G401 (cell line): ENCODE results near the gene EPPIN. TPM values are rescaled to one million over a fixed set of nuclear protein-coding genes. Genes with fewer than 3 reads are reported as not detected.
"Not testable (repeated sequence)": the region's sequence is repeated elsewhere in the genome, so short reads cannot be mapped to it uniquely, and the experiment has no call there.

Experiments used
- DNase-seq: peaks from one replicate; pipeline ENCODE4 v3.0.0-alpha.2; 2015; ENCODE audit warnings: low spot score
- in situ Hi-C: cut with HindIII; loops from 2 replicates; pipeline ENCODE4 v1.10.0; 2016; ENCODE audit warnings: low sequenced_read_pairs, mixed read lengths
- total RNA-seq: library from RNA; depleted of rRNA; stranded (reverse); fragments of >200 nt; shearing (Covaris generic); gene quantifications from 2 replicates; pipeline ENCODE4 v1.2.3, GENCODE V29; 2014; rRNA removed

The EPPIN gene
- total RNA-seq: not detected in 2 replicates

- in situ Hi-C loops: no loop called here
- DNase-seq: no peak
Measured at GRCh38 chr20:45547206-45547770, at the start of gene EPPIN. Gene EPPIN (minus strand): TSS chr20:45547401. CDS start chr20:45547357, 44 bp downstream.

DNA sequence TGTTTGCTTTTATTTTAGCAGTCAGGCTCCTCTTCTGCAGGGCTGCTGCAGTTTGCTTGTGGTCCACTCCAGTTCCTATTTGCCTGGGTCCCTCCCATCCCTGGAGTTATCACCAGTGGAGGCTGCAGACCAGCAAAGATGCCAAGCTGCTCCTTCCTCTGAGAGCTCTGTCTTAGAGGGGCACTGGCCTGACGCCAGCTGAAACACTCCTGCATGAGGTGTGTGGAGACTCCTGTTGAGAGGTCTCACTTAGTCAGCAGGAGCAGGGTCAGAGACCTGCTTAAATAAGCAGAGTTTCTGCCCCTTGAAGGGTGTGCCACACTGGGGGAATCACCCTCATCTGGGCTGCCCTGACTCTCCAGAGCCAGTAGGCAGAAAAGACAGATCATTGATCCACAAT lies 48.0 kb upstream of the EPPIN start:
- in situ Hi-C loops: no loop called here
- no peak for DNase-seq

DNA sequence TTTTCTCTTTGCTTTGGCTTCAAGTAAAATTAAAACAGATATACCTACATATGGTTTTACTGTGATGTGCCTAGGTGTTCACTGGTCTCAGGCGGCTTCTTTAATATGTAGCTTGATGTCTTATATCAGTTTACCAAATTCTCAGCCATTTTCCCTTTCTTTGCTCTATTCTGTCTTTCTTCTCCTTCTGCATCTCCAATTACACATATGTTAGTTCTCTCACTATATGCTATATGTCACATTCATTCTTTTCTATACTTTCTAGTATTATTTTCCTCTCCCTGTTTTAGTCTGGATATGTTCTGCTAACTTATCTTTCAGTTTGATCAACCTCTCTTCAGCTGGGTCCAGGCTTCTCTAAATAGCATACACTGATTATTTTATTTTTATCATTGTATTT lies 46.3 kb upstream of the EPPIN start:
- in situ Hi-C loops: no loop called here
- DNase-seq: no peak

DNA sequence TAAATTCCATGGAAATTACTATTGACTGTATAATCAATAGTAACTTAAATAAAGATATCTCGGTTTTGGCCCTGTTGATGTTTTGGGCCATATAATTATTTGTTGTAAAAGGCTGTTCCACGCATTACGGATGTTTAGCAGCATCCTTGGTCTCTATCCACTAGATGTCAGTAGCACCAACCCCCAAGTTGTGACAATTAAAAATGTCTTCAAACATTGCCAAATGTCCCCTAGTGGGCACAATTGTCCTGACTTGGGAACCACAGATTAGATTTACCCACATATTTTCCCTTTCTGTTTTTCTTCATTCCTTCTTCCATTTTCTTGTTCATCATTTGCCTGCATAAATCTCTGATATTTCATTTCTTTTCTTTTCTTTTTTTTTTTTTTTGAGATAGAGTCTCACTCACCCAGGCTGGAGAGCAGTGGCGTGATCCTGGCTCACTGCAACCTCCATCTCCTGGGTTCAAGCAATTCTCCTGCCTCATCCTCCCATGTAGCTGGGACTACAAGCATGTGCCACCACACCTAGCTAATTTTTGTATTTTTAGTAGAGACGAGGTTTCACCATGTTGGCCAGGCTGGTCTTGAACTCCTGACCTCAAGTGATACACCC lies 45.5 kb upstream of the EPPIN start:
- in situ Hi-C loops: no loop called here
- DNase-seq: peak; percentile 7

DNA sequence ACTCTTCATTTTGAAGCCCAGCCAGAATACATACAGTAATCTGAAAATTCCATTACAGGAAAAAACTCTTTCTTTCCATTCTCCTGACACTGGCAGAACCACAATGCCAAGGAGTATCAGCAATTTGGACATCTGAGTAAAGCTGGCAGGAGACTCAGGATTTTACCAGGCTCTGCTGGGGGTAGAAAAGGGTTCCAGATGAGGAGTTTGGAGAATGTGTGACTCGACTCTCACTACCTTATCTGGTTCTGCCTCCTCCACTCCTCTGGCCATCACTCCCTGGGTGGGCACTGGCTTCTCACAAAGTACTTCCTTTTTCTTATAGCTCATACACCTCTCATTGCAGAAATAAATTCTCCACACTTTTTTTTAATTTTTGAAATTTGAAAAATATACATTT lies 42.5 kb upstream of the EPPIN start:
- no peak for DNase-seq
- in situ Hi-C loops: no loop called here

DNA sequence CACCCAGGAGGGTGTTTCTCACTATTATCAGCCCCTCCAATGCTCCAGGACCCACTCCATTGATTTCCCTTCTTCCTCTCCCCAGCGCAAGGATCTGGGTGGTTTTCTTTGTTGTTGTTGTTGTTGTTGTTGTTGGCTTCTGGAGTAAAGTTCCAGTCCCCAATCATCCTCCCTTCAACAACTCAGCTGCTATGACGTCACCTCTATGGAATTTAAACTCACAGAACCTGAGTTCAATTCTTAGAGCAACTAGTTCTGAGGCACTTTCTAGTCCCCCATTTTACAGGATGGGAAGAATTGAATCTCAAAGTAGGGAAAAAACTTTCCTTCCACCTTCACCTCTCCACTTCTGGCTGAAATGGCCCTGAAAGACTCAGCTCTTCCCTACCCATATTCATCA lies 41.6 kb upstream of the EPPIN start:
- no peak for DNase-seq
- in situ Hi-C loops: no loop called here

DNA sequence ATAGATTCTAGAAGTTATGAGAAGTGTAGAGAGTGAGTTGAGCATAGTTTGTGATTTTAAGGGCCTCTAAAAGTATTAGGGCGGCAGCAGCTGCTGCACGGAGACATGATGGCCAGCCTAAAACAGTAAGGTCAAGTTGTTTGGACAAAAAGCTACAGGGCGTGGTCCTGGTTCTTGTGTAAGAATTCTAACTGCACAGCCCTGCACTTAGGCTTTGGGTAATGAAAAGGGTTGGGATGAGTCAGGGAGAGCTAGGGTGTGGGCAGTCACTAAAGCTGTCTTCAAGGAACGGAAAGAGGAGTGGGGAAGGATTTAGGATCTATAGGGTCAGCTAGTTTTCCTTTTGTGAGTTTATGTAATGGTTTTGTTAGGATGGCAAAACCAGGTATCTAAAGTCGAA lies 38.8 kb upstream of the EPPIN start:
- DNase-seq, in situ Hi-C loops: not testable (repeated sequence)

- in situ Hi-C loops, DNase-seq: not testable (repeated sequence)
Measured at GRCh38 chr20:45584294-45584693, 37.1 kb upstream of the EPPIN start.

DNA sequence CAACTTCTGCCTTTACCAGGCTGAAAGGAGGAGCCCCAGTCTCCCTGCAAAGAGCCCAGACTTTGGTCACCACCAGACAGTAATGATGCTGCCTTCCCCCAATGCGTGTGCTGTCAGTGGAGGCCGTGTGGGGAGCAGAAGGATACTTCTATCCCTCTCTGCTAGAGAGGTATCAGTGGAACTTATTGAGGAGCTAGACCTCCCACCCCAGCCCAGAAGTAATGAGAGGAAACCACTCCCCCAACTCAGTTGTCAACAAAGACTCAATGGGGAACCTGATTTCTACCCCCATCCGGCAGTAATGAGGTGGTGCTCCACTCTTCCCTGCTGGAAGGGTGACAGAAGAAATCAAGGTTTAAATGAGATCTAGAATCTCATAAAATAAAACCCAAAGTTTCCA lies 36.3 kb upstream of the EPPIN start:
- in situ Hi-C loops: no loop called here
- no peak for DNase-seq

- DNase-seq: no peak
- in situ Hi-C loops: no loop called here
Measured at GRCh38 chr20:45581702-45582101, 34.5 kb upstream of the EPPIN start.

- in situ Hi-C loops: no loop called here
- DNase-seq: no peak
Measured at GRCh38 chr20:45579184-45579583, 32.0 kb upstream of the EPPIN start, which contains the start of gene WFDC8. Gene WFDC8 (minus strand): TSS chr20:45579284. CDS start chr20:45579247, 37 bp downstream.

DNA sequence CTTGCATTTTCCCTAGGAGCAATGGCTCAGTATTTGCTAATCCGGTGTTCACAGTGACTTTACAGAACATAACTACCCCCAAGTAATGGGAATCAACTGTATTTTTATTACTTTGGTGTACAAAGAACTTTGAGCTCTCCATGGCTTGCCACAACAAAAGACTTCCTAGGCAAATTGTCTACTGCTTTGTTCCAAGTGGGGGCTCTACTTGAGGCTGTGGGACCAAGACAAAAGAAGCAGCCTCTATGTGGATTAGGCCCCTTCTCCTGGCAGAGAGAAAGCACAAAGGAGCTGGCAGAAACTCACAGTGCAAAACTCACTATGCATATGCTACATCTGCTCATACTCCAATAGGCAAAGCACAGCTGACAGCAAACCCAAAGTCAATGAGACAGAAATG lies 31.0 kb upstream of the EPPIN start:
- in situ Hi-C loops: no loop called here
- no peak for DNase-seq

DNA sequence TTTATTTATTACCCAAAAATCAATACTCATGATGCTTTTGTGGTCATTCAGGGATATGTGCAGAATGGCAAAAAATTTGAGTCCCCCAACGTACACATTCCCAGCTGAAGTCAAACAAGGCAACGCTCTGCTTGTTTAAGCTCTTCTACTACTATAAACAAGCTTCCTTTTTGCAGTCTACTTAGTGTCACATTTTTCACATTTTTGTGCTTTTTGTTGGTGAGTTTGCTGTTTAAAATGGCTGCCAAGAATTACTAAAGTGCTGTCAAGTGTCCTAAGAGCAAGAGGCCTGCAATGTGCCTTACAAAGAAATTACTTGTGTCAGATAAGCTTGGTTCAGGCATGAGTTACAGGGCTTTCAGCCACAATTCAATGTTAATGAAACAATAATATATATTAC lies 29.8 kb upstream of the EPPIN start:
- no peak for DNase-seq
- in situ Hi-C loops: no loop called here

DNA sequence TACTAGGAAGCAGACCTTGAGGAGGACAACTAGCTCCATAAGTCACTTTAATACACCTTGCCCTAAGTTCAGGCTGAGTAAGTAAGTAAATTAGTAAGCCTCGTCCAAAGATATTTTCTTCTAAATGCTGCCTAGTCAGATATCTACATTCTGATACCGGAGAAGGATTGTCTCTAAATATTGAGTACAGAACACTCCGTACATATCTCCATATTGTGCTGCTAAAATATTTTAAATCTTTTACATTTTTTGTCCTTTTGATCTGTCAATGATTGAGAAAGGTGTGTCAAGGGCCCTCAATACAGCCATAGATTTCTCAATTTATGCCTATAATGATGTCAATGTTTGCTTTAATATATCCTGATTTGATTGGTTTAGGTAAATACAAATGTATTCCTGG lies 28.7 kb upstream of the EPPIN start:
- in situ Hi-C loops: no loop called here

GRCh38 chr20:45569650-45570049 lies 22.4 kb upstream of the EPPIN start:
- in situ Hi-C loops, DNase-seq: not testable (repeated sequence)

More for the DNA sequence above, 28.7 kb upstream of the EPPIN start:
- DNase-seq: no peak

GRCh38 chr20:45564760-45565276 lies 17.6 kb upstream of the EPPIN start:
- no peak for DNase-seq
- in situ Hi-C loops: no loop called here

DNA sequence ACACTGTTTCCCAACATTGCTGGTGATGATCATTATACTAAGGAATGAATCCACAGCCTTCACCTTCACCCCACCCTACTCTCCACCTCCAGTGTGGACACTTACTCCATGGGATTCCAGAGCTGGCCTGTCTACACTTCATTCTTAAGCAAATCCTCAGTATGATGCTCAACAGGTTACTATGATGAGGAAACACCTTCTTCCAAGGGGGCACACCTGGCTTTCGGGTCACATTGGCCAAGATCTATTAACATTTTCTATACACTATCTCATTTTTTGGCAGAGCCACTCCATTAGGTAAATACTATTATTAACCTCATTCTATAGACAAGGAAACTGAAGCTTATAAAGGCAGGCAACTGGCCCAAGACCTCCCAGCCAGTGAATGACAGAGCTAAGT lies 8.0 kb upstream of the EPPIN start:
- in situ Hi-C loops: no loop called here
- no peak for DNase-seq

GRCh38 chr20:45552456-45552855 lies 5.3 kb upstream of the EPPIN start:
- in situ Hi-C loops: no loop called here
- no peak for DNase-seq

GRCh38 chr20:45550765-45551164 lies 3.6 kb upstream of the EPPIN start:
- no peak for DNase-seq
- in situ Hi-C loops: no loop called here

- in situ Hi-C loops: no loop called here
Measured at GRCh38 chr20:45548410-45548809, 1.2 kb upstream of the EPPIN start.

More at GRCh38 chr20:45548410-45548809, 1.2 kb upstream of the EPPIN start:
- no peak for DNase-seq
